Glomerular endothelial cell (primary cell): ENCODE results near the gene TAF10. TPM values are rescaled to one million over a fixed set of nuclear protein-coding genes. Genes with fewer than 3 reads are reported as not detected.

ENCODE experiments used
- DNase-seq: peaks from one replicate; pipeline ENCODE4 v3.0.0-alpha.2; 2011; ENCODE audit warnings: low read depth, low spot score; ENCODE audit errors: extremely low read depth
- total RNA-seq: library from RNA; depleted of rRNA; stranded (reverse); fragments of >200 nt; gene quantifications from 2 replicates; pipeline ENCODE4 v1.2.3, GENCODE V29; 2015

Gene TAF10
- total RNA-seq, 1 donor from 2014 or later = 81.6 TPM

GRCh38 chr11:6609502-6610015, 2.5 kb downstream of the TAF10 start:
- no peak for DNase-seq

- DNase-seq = no peak
Observed at GRCh38 chr11:6608726-6609501, 3.1 kb downstream of the TAF10 start.

GRCh38 chr11:6608011-6608410, 4.0 kb downstream of the TAF10 start:
- no peak for DNase-seq

GRCh38 chr11:6607190-6607795, 4.7 kb downstream of the TAF10 start:
- DNase-seq = no peak

- peak; percentile 81 for DNase-seq
Observed at GRCh38 chr11:6606471-6607189, 5.4 kb downstream of the TAF10 start.

GRCh38 chr11:6604790-6605189, 7.2 kb downstream of the TAF10 start:
- DNase-seq = no peak

- no peak for DNase-seq
Observed at GRCh38 chr11:6604081-6604626, 7.9 kb downstream of the TAF10 start.

GRCh38 chr11:6603287-6604080, 8.5 kb downstream of the TAF10 start, which contains the start of the genes ILK and RRP8:
TSS of gene ILK (plus strand) at chr11:6603774. CDS start at chr11:6604272, 498 bp downstream.
TSS of gene RRP8 (minus strand) at chr11:6603616. CDS start at chr11:6603502, 114 bp downstream.
- DNase-seq = no peak

- no peak for DNase-seq
Observed at GRCh38 chr11:6602096-6602940, 9.7 kb downstream of the TAF10 start.

- DNase-seq = no peak
Observed at GRCh38 chr11:6601041-6601461, 11.0 kb downstream of the TAF10 start.

GRCh38 chr11:6599881-6600390, 12.1 kb downstream of the TAF10 start:
- no peak for DNase-seq

- DNase-seq = no peak
Observed at GRCh38 chr11:6599449-6599848, 12.6 kb downstream of the TAF10 start.

GRCh38 chr11:6598555-6598954, 13.5 kb downstream of the TAF10 start:
- DNase-seq = no peak

- DNase-seq = no peak
Observed at GRCh38 chr11:6596239-6596877, 15.7 kb downstream of the TAF10 start.

- DNase-seq = no peak
Observed at GRCh38 chr11:6594142-6594768, 17.8 kb downstream of the TAF10 start.

- DNase-seq = no peak
Observed at GRCh38 chr11:6588018-6588417, 24.0 kb downstream of the TAF10 start.

- DNase-seq = no peak
Observed at GRCh38 chr11:6587360-6587953, 24.6 kb downstream of the TAF10 start.
